OCI-LY7 (cell line): ENCODE data around the gene CCR5. TPM values are rescaled to one million over a fixed set of nuclear protein-coding genes. Genes with fewer than 3 reads are reported as not detected.

Experiments used
- BruUV-seq: library from RNA; stranded (reverse); fragments of 400-500 nt; replicated peaks from 2 replicates; lab custom pipeline; 2021; lab: Mats Ljungman, UMichigan
- CTCF ChIA-PET: fragments of 300-600 bp; sonication (Branson Sonifier 250); formaldehyde crosslinking; loops from one replicate; lab custom pipeline; 2022; ENCODE audit warnings: antibody characterized with exemption; ENCODE audit not compliant: unreplicated experiment; lab: Charles Lee
- POLR2A ChIA-PET: fragments of 300-600 bp; sonication (Branson Sonifier 250); formaldehyde crosslinking; loops from one replicate; lab custom pipeline; 2022; ENCODE audit warnings: antibody characterized with exemption; lab: Charles Lee
- DNase-seq: peaks from one replicate; pipeline ENCODE4 v3.0.0-alpha.2; 2015; ENCODE audit warnings: low spot score
- H2AFZ ChIP-seq: fragments of 200-600 bp; sonication (generic), shearing (Covaris generic); 2 replicates; pipeline ENCODE4 v1.6.1; 2014; ENCODE audit warnings: mild to moderate bottlenecking, antibody characterized with exemption, low read length, moderate library complexity
- H3K27ac ChIP-seq: fragments of 200-600 bp; sonication (generic); 2 replicates; pipeline ENCODE4 v1.5.1; 2014; ENCODE audit warnings: mixed run types, low read depth, mild to moderate bottlenecking, moderate library complexity, low read length, inconsistent platforms; ENCODE audit not compliant: poor library complexity, severe bottlenecking
- H3K36me3 ChIP-seq: fragments of 200-600 bp; sonication (generic); 2 replicates; pipeline ENCODE4 v1.6.1; 2014; ENCODE audit warnings: mild to moderate bottlenecking, antibody characterized with exemption, low read length, moderate library complexity, mixed read lengths; ENCODE audit not compliant: insufficient read depth
- H3K4me1 ChIP-seq: fragments of 200-600 bp; sonication (generic); 2 replicates; pipeline ENCODE4 v1.5.1; 2014; ENCODE audit warnings: mild to moderate bottlenecking, low read length; ENCODE audit not compliant: insufficient read depth, poor library complexity, severe bottlenecking
- H3K4me2 ChIP-seq: fragments of 200-600 bp; sonication (generic); 2 replicates; pipeline ENCODE4 v1.6.1; 2014; ENCODE audit warnings: mild to moderate bottlenecking, low read length
- H3K4me3 ChIP-seq: fragments of 200-600 bp; sonication (generic); 2 replicates; pipeline ENCODE4 v1.5.1; 2014; ENCODE audit warnings: mild to moderate bottlenecking, low read depth, low read length; ENCODE audit not compliant: poor library complexity, severe bottlenecking
- H3K79me2 ChIP-seq: fragments of 200-600 bp; sonication (generic); 2 replicates; pipeline ENCODE4 v1.6.1; 2016; ENCODE audit warnings: low read depth, mild to moderate bottlenecking, low read length, moderate library complexity, mixed read lengths; ENCODE audit not compliant: insufficient read depth
- H3K9me2 ChIP-seq: fragments of 200-600 bp; sonication (generic); 2 replicates; pipeline ENCODE4 v1.6.1; 2016; ENCODE audit warnings: mild to moderate bottlenecking, low read length, mixed read lengths; ENCODE audit not compliant: insufficient read depth
- H3K9me3 ChIP-seq: fragments of 200-600 bp; sonication (generic); 2 replicates; pipeline ENCODE4 v1.6.1; 2014; ENCODE audit warnings: mild to moderate bottlenecking, mixed run types, low read length, mixed read lengths
- H4K20me1 ChIP-seq: fragments of 200-600 bp; sonication (generic); 2 replicates; pipeline ENCODE4 v1.6.1; 2014; ENCODE audit warnings: mild to moderate bottlenecking, antibody characterized with exemption, low read length, moderate library complexity, mixed read lengths; ENCODE audit not compliant: insufficient read depth
- EZH2phosphoT487 ChIP-seq: fragments of 200-600 bp; sonication (generic); IDR thresholded peaks from 2 replicates; pipeline ENCODE4 v1.6.1; 2018; ENCODE audit warnings: low read depth, borderline replicate concordance, mild to moderate bottlenecking, mixed run types, antibody characterized with exemption, low read length, moderate library complexity, mixed read lengths
- intact Hi-C: fragments of 100-400 bp; cut with micrococcal nuclease; formaldehyde crosslinking; loops from one replicate; pipeline ENCODE4 v1.10.0; 2022; ENCODE audit not compliant: unreplicated experiment
- total RNA-seq, 2 experiments: library from RNA; depleted of rRNA in 1 of 2; stranded (reverse); fragments of >200 nt in 1 of 2; shearing (Covaris generic) in 1 of 2; gene quantifications; 2 replicates each; pipeline ENCODE4 v1.2.3, GENCODE V29; 2014 to 2022
- TF ChIP-seq, protein P1 (sequence below): fragments of 200-600 bp; sonication (generic); conservative IDR thresholded peaks from 2 replicates; pipeline ENCODE4 v1.5.1; 2014; ENCODE audit warnings: mild to moderate bottlenecking, antibody characterized with exemption, low read length, moderate library complexity, mixed read lengths

Gene CCR5
- total RNA-seq, 2 experiments from 2014 or later = not detected

DNA sequence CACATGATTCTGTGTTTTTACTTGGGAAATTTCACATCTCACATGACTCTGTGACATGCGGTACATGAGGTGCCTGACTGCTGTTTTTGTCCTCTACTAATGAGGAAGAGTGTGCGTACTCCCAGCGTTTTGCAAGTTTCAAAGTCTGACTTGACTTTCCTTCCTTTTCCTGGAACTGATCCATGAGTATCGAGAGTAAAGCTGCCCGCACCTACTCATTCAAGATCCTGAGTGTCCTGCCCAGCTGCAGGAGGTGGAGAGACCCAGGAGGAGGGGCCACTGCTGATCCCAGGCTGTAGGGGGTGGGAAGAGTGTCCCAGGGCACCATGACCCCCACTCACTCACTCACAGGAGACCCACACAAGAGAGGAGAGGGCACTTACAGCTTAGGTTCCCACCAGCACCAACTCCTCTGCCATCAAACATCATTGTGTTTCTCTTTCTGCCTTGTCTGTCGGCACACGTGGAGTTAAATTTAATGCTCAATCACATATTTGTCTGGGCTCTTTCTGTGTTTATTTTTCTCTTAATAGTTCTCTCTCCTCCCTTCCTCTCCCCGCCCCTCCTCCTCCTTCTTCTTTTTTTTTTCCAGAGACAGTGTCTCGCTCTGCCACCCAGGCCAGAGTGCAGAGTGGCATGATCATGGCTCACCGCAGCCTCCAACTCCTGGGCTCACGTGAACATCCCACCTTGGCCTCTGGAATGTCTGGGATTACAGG, 34.7 kb downstream of the CCR5 start:
- Histone ChIP-seq H3K4me3 (no peak overlapping the region), H2AFZ (no peak overlapping the region), H3K9me3 (no peaks in the 10 kb centered on the region), H3K9me2 (no peaks in the 10 kb centered on the region), H3K36me3 (no peaks in the 10 kb centered on the region), H3K27ac (no peak overlapping the region), H3K4me2 (no peak overlapping the region), H3K79me2 (no peaks in the 10 kb centered on the region), H4K20me1 (no peaks in the 10 kb centered on the region), H3K4me1 (peaks cover 20% of the 10 kb centered on the region)
- BruUV-seq = no TSS peak
- CTCF ChIA-PET = no interaction called here
- DNase-seq = no peak
- intact Hi-C loops = no loop called here
- TF ChIP-seq EZH2phosphoT487 = no peak
- TF ChIP-seq, protein P1, sequence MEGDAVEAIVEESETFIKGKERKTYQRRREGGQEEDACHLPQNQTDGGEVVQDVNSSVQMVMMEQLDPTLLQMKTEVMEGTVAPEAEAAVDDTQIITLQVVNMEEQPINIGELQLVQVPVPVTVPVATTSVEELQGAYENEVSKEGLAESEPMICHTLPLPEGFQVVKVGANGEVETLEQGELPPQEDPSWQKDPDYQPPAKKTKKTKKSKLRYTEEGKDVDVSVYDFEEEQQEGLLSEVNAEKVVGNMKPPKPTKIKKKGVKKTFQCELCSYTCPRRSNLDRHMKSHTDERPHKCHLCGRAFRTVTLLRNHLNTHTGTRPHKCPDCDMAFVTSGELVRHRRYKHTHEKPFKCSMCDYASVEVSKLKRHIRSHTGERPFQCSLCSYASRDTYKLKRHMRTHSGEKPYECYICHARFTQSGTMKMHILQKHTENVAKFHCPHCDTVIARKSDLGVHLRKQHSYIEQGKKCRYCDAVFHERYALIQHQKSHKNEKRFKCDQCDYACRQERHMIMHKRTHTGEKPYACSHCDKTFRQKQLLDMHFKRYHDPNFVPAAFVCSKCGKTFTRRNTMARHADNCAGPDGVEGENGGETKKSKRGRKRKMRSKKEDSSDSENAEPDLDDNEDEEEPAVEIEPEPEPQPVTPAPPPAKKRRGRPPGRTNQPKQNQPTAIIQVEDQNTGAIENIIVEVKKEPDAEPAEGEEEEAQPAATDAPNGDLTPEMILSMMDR = no peak
- POLR2A ChIA-PET = interaction anchor here (0.7 to 1.3 kb wide), 2 partner anchors 22 to 146 kb away, joined by 3 to 6 read pairs; no protein-coding TSS in a partner anchor

- Histone ChIP-seq H4K20me1 (no peaks in the 10 kb centered on the region), H3K4me3 (no peak overlapping the region), H3K79me2 (no peaks in the 10 kb centered on the region), H3K4me2 (no peak overlapping the region), H3K4me1 (peaks cover 20% of the 10 kb centered on the region), H3K27ac (no peak overlapping the region), H3K36me3 (no peaks in the 10 kb centered on the region), H2AFZ (peak overlapping the region; percentile 93; the same call in 1 of the 2 replicates), H3K9me2 (no peaks in the 10 kb centered on the region), H3K9me3 (no peaks in the 10 kb centered on the region)
- TF ChIP-seq, protein P1 = no peak
- no peak for TF ChIP-seq EZH2phosphoT487
- intact Hi-C loops = no loop called here
- POLR2A ChIA-PET = interaction anchor here (1.1 kb wide), 1 partner anchor 23 kb away, joined by 4 read pairs; no protein-coding TSS in a partner anchor
- CTCF ChIA-PET = no interaction called here
- no peak for DNase-seq
- no TSS peak for BruUV-seq
Observed at GRCh38 chr3:46406443-46406787, 35.7 kb downstream of the CCR5 start.
